Tongue (tissue), 2 donors: ENCODE measurements around the gene TTC6. TPM values are rescaled to one million over a fixed set of nuclear protein-coding genes. Genes with fewer than 3 reads are reported as not detected.

Experiments used
- DNase-seq: peaks from one replicate; pipeline ENCODE4 v3.0.0-alpha.2; 2015
- total RNA-seq: library from RNA; depleted of rRNA; stranded (reverse); fragments of >200 nt; gene quantifications from one replicate; pipeline ENCODE4 v1.2.3, GENCODE V29; 2014

The TTC6 gene
- total RNA-seq, 1 donor from 2014 or later, result 5.2 TPM

GRCh38 chr14:37585101-37585511 is 10.3 kb upstream of the TTC6 start:
- DNase-seq, result no peak

- DNase-seq, result no peak
Measured at GRCh38 chr14:37585971-37586796, 9.2 kb upstream of the TTC6 start.

- no peak for DNase-seq
Measured at GRCh38 chr14:37586797-37587130, 8.7 kb upstream of the TTC6 start.

- DNase-seq, result peak; percentile 51
Measured at GRCh38 chr14:37587131-37587803, 8.2 kb upstream of the TTC6 start.

GRCh38 chr14:37587881-37588666 is 7.4 kb upstream of the TTC6 start:
- DNase-seq, result peak; percentile 32

GRCh38 chr14:37588667-37588955 is 6.8 kb upstream of the TTC6 start:
- peak; percentile 47 for DNase-seq

- peak; percentile 42 for DNase-seq
Measured at GRCh38 chr14:37588956-37589714, 6.3 kb upstream of the TTC6 start.

GRCh38 chr14:37589715-37590427 is 5.6 kb upstream of the TTC6 start:
- DNase-seq, result peak; percentile 33

- DNase-seq, result peak; percentile 36
Measured at GRCh38 chr14:37590428-37591139, 4.8 kb upstream of the TTC6 start.

GRCh38 chr14:37591311-37591940 is 4.0 kb upstream of the TTC6 start:
- peak; percentile 32 for DNase-seq

- DNase-seq, result peak; percentile 19
Measured at GRCh38 chr14:37591941-37592481, 3.4 kb upstream of the TTC6 start.

- DNase-seq, result peak; percentile 34
Measured at GRCh38 chr14:37592482-37593408, 2.7 kb upstream of the TTC6 start.

GRCh38 chr14:37593511-37594237 is 1.8 kb upstream of the TTC6 start:
- peak; percentile 33 for DNase-seq

GRCh38 chr14:37594238-37594970 is 1.0 kb upstream of the TTC6 start:
- DNase-seq, result peak; percentile 94

GRCh38 chr14:37595809-37596621 is 586 bp downstream of the TTC6 start:
- DNase-seq, result peak; percentile 28

GRCh38 chr14:37596790-37597472 is 1.5 kb downstream of the TTC6 start:
- peak; percentile 49 for DNase-seq
